Testis (tissue), 2 donors: ENCODE data around the gene MRPL38.

Experiments used
- CTCF ChIP-seq, 3 experiments: fragments of 450-650 bp in 2 of 3; fragments of 200-600 bp in 1 of 3; sonication (generic) in 1 of 3; IDR thresholded peaks; one replicate each; pipeline ENCODE4 v1.5.1; 2016 to 2019; ENCODE audit warnings: antibody characterized with exemption in 3 of 3, mild to moderate bottlenecking in 2 of 3, moderate library complexity in 1 of 3
- POLR2A ChIP-seq: fragments of 450-650 bp; IDR thresholded peaks from one replicate; pipeline ENCODE4 v1.6.1; 2017; ENCODE audit warnings: antibody characterized with exemption, mild to moderate bottlenecking, moderate library complexity

DNA sequence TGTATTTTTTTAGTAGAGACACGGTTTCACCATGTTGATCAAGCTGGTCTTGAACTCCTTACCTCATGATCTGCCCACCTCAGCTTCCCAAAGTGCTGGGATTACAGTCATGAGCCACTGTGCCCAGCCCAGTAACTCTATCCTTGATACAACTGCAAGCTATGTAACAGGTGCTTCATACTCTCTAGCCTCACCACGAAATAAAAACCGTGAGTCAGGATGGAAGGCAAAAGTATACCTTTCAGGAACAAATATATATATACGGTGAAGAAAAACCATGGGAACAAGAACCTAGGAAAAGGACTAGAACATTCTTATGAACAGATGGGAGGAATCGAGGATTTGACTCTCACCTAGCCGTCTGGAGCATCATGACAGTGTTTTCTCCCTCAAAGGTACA, 45.7 kb upstream of the MRPL38 start:
- TF ChIP-seq CTCF (IDR thresholded peaks at IDR 0.05): no peak
- no peak for TF ChIP-seq POLR2A
